GM19351 (cell line): ENCODE results near the gene ZNF536.

Source experiments
- ATAC-seq: cut with Tn5 transposase; IDR thresholded peaks from one replicate; pipeline ENCODE4 v1.9.1; 2021; ENCODE audit warnings: mild to moderate bottlenecking, moderate library complexity; ENCODE audit not compliant: unreplicated experiment

The ZNF536 gene

GRCh38 chr19:30555075-30555790, 183.0 kb downstream of the ZNF536 start:
- ATAC-seq: no peak

- no peak for ATAC-seq
These were observed 183.6 kb downstream of the ZNF536 start for GRCh38 chr19:30555791-30556110.

GRCh38 chr19:30556230-30556711, 184.1 kb downstream of the ZNF536 start:
- no peak for ATAC-seq

- no peak for ATAC-seq
These were observed 185.0 kb downstream of the ZNF536 start for GRCh38 chr19:30557212-30557611.

GRCh38 chr19:30557927-30558557, 185.9 kb downstream of the ZNF536 start:
- no peak for ATAC-seq

- no peak for ATAC-seq
These were observed 186.6 kb downstream of the ZNF536 start for GRCh38 chr19:30558793-30559192.

GRCh38 chr19:30559446-30559845, 187.3 kb downstream of the ZNF536 start:
- no peak for ATAC-seq

GRCh38 chr19:30562981-30563380, 190.8 kb downstream of the ZNF536 start:
- no peak for ATAC-seq

GRCh38 chr19:30563691-30564090, 191.5 kb downstream of the ZNF536 start:
- ATAC-seq: no peak

GRCh38 chr19:30564551-30565011, 192.4 kb downstream of the ZNF536 start:
- no peak for ATAC-seq

- ATAC-seq: no peak
These were observed 193.5 kb downstream of the ZNF536 start for GRCh38 chr19:30565636-30566035.

- ATAC-seq: no peak
These were observed 194.7 kb downstream of the ZNF536 start for GRCh38 chr19:30566681-30567420.

- ATAC-seq: no peak
These were observed 195.5 kb downstream of the ZNF536 start for GRCh38 chr19:30567536-30568232.

- ATAC-seq: no peak
These were observed 198.0 kb downstream of the ZNF536 start for GRCh38 chr19:30570194-30570593.

GRCh38 chr19:30577551-30578105, 205.4 kb downstream of the ZNF536 start:
- no peak for ATAC-seq

GRCh38 chr19:30579419-30579818, 207.2 kb downstream of the ZNF536 start:
- no peak for ATAC-seq

GRCh38 chr19:30580673-30581072, 208.5 kb downstream of the ZNF536 start:
- ATAC-seq: no peak

GRCh38 chr19:30584090-30584489, 211.9 kb downstream of the ZNF536 start:
- no peak for ATAC-seq

- ATAC-seq: no peak
These were observed 215.7 kb downstream of the ZNF536 start for GRCh38 chr19:30587869-30588268.

- ATAC-seq: no peak
These were observed 218.5 kb downstream of the ZNF536 start for GRCh38 chr19:30590596-30591229.
